ENCODE measurements around the gene PLEKHB1. TPM values are rescaled to one million over a fixed set of nuclear protein-coding genes. Genes with fewer than 3 reads are reported as not detected.

The PLEKHB1 gene
- total RNA-seq, 2 experiments from 2014 or later: 2.3 to 11.8 TPM

DNA sequence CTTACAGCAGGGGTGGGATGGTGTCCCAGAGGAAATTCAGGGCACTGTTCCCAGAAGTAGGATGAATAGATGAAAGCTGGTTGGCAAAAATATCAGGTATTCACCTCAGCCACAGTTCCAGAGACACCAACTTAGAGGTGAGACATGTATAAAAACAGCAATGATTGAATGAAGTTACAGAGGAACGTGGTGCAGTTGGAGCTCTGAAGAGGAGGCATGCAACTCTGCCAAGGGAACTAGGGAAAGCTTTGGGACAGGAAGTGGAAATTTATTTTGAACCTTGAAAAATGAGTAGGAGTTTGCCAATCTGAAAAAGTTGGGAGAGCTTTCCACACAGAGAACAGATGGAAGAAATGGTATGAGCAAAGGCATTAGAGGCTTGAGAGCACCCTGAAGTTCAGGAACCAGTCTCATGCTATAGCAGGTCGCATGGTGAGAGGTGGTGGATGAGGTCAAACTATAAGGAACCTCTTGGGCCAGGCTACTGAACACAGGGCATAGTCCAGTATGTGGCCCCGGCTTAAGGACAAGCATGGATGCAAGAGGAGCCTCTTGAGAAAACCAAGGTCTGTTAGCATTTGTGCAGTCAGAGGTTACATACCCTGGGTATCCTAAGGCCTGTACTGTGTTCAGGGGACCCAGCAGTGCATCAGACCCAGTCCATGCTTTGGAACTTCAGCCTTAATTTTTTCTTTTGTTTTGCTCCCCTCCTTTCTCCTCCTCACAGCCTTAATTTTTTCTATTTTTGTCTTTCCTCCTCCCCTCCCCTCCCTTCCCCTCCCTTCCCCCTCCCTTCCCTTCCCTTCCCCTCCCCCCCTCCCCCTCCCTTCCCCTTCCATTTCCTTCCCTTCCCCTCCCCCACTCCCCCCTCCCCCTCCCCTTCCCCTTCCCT lies 17.5 kb downstream of the PLEKHB1 start:
- BruUV-seq (replicated peaks): no TSS peak
- TF ChIP-seq, protein P1, sequence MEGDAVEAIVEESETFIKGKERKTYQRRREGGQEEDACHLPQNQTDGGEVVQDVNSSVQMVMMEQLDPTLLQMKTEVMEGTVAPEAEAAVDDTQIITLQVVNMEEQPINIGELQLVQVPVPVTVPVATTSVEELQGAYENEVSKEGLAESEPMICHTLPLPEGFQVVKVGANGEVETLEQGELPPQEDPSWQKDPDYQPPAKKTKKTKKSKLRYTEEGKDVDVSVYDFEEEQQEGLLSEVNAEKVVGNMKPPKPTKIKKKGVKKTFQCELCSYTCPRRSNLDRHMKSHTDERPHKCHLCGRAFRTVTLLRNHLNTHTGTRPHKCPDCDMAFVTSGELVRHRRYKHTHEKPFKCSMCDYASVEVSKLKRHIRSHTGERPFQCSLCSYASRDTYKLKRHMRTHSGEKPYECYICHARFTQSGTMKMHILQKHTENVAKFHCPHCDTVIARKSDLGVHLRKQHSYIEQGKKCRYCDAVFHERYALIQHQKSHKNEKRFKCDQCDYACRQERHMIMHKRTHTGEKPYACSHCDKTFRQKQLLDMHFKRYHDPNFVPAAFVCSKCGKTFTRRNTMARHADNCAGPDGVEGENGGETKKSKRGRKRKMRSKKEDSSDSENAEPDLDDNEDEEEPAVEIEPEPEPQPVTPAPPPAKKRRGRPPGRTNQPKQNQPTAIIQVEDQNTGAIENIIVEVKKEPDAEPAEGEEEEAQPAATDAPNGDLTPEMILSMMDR (conservative IDR thresholded peaks at IDR 0.05; ENCODE audit: low read length): no peak
- no peak for TF ChIP-seq EZH2phosphoT487 (IDR thresholded peaks at IDR 0.05; ENCODE audit: borderline replicate concordance, low read depth, low read length)
- H3K79me2 ChIP-seq (ENCODE audit: insufficient read depth, low read depth, low read length): no peaks in the 10 kb centered on the region
- no peaks in the 10 kb centered on the region for H3K4me1 ChIP-seq (ENCODE audit: insufficient read depth, low read length, poor library complexity, severe bottlenecking)
- H3K4me3 ChIP-seq (ENCODE audit: low read depth, low read length, poor library complexity, severe bottlenecking): no peak overlapping the region
- H3K9me2 ChIP-seq (ENCODE audit: insufficient read depth, low read length): no peaks in the 10 kb centered on the region
- intact Hi-C loops (cut with micrococcal nuclease; ENCODE audit: unreplicated experiment): loop anchor here (5.0 kb wide), 1 partner anchor 247 kb away; no protein-coding TSS in a partner anchor
- no peaks in the 10 kb centered on the region for H3K36me3 ChIP-seq (ENCODE audit: insufficient read depth, low read length)
- POLR2A ChIA-PET: no interaction called here
- H3K9me3 ChIP-seq (ENCODE audit: low read length): no peaks in the 10 kb centered on the region
- CTCF ChIA-PET (ENCODE audit: unreplicated experiment): no interaction called here
- no peak overlapping the region for H2AFZ ChIP-seq (ENCODE audit: low read length)
- H4K20me1 ChIP-seq (ENCODE audit: insufficient read depth, low read length): no peaks in the 10 kb centered on the region
- no peak overlapping the region for H3K4me2 ChIP-seq (ENCODE audit: low read length)
- H3K27ac ChIP-seq (ENCODE audit: low read depth, low read length, poor library complexity, severe bottlenecking): no peak overlapping the region
- no peak for DNase-seq (ENCODE audit: low spot score)

DNA sequence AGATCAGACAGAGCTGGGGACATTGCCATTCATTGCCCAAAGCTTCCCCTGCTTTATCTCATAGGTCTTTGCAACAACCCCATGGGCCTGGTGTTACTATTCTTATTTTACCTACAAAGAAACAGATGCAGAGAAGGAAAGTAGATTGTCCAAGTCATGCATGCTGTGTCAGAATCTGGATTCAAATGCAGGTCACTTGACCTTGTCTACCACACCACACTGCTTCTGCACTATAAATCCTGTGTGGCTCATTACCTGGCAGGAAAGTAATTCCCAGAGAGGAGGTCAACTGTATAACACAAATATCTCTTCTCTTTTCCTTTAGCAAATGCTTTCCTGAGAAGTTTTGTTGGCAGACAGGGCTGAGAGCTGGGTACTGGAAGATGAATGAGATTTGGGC lies 18.5 kb downstream of the PLEKHB1 start:
- H3K9me3 ChIP-seq (ENCODE audit: low read length): no peaks in the 10 kb centered on the region
- H3K27ac ChIP-seq (ENCODE audit: low read depth, low read length, poor library complexity, severe bottlenecking): no peak overlapping the region
- H3K4me2 ChIP-seq (ENCODE audit: low read length): no peak overlapping the region
- no TSS peak for BruUV-seq (replicated peaks)
- TF ChIP-seq EZH2phosphoT487 (IDR thresholded peaks at IDR 0.05; ENCODE audit: borderline replicate concordance, low read depth, low read length): no peak
- TF ChIP-seq, protein P1 (conservative IDR thresholded peaks at IDR 0.05; ENCODE audit: low read length): no peak
- no peak overlapping the region for H3K4me3 ChIP-seq (ENCODE audit: low read depth, low read length, poor library complexity, severe bottlenecking)
- no peaks in the 10 kb centered on the region for H3K4me1 ChIP-seq (ENCODE audit: insufficient read depth, low read length, poor library complexity, severe bottlenecking)
- no peaks in the 10 kb centered on the region for H3K36me3 ChIP-seq (ENCODE audit: insufficient read depth, low read length)
- H3K79me2 ChIP-seq (ENCODE audit: insufficient read depth, low read depth, low read length): no peaks in the 10 kb centered on the region
- no peak for DNase-seq (ENCODE audit: low spot score)
- POLR2A ChIA-PET: interaction anchor here (0.5 to 0.6 kb wide), 2 partner anchors 13 to 116 kb away, joined by 3 read pairs; no protein-coding TSS in a partner anchor
- no peaks in the 10 kb centered on the region for H4K20me1 ChIP-seq (ENCODE audit: insufficient read depth, low read length)
- CTCF ChIA-PET (ENCODE audit: unreplicated experiment): no interaction called here
- H3K9me2 ChIP-seq (ENCODE audit: insufficient read depth, low read length): no peaks in the 10 kb centered on the region
- intact Hi-C loops (cut with micrococcal nuclease; ENCODE audit: unreplicated experiment): loop anchor here (5.0 kb wide), 1 partner anchor 248 kb away; no protein-coding TSS in a partner anchor
- no peak overlapping the region for H2AFZ ChIP-seq (ENCODE audit: low read length)

DNA sequence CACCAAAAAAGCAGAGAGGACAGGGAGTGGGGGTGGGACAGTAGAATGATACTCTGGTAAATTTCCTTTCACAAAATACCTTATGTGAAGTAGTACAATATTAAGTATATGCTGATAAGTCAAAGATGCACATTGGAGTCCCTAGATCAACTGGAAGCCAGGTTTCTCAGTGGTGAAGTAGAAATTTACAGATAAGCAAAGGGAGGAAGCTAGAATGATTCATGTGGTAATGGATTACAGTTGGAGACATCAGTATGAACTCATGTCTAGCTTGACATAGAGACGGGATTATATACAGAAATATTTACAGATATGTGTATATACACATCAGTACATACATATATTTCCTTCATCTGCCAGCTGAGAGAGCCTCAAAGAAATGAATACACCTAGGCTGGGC lies 21.5 kb downstream of the PLEKHB1 start:
- Histone ChIP-seq H4K20me1 (ENCODE audit: insufficient read depth, low read length) (no peaks in the 10 kb centered on the region), H3K36me3 (ENCODE audit: insufficient read depth, low read length) (no peaks in the 10 kb centered on the region), H3K27ac (ENCODE audit: low read depth, low read length, poor library complexity, severe bottlenecking) (no peak overlapping the region), H3K9me3 (ENCODE audit: low read length) (no peaks in the 10 kb centered on the region), H3K9me2 (ENCODE audit: insufficient read depth, low read length) (no peaks in the 10 kb centered on the region), H3K4me1 (ENCODE audit: insufficient read depth, low read length, poor library complexity, severe bottlenecking) (no peaks in the 10 kb centered on the region), H3K79me2 (ENCODE audit: insufficient read depth, low read depth, low read length) (no peaks in the 10 kb centered on the region), H3K4me2 (ENCODE audit: low read length) (no peak overlapping the region), H3K4me3 (ENCODE audit: low read depth, low read length, poor library complexity, severe bottlenecking) (no peak overlapping the region), H2AFZ (ENCODE audit: low read length) (no peak overlapping the region)
- intact Hi-C loops (cut with micrococcal nuclease; ENCODE audit: unreplicated experiment): no loop called here
- ChIA-PET POLR2A (no interaction called here), CTCF (ENCODE audit: unreplicated experiment) (no interaction called here)
- no TSS peak for BruUV-seq (replicated peaks)
- no peak for TF ChIP-seq EZH2phosphoT487 (IDR thresholded peaks at IDR 0.05; ENCODE audit: borderline replicate concordance, low read depth, low read length)
- TF ChIP-seq, protein P1 (conservative IDR thresholded peaks at IDR 0.05; ENCODE audit: low read length): no peak
- DNase-seq (ENCODE audit: low spot score): no peak

All from OCI-LY7 (cell line).